HFFc6 (cell line): Measurements from ENCODE around the gene PHF24. TPM values are rescaled to one million over a fixed set of nuclear protein-coding genes. Genes with fewer than 3 reads are reported as not detected.

Experiments used
- DNase-seq: peaks from one replicate; pipeline ENCODE4 v3.0.0-alpha.2; 2018
- H3K27ac Mint-ChIP-seq: 2 replicates; pipeline ENCODE4 v1.8.0; 2020; ENCODE audit warnings: mild to moderate bottlenecking, mixed read lengths
- H3K27me3 Mint-ChIP-seq: 2 replicates; pipeline ENCODE4 v1.8.0; 2021; ENCODE audit warnings: mild to moderate bottlenecking, moderate library complexity, mixed read lengths; ENCODE audit not compliant: insufficient read depth
- H3K36me3 Mint-ChIP-seq: 2 replicates; pipeline ENCODE4 v1.8.0; 2021; ENCODE audit warnings: low read depth, mixed read lengths
- H3K4me1 Mint-ChIP-seq: 2 replicates; pipeline ENCODE4 v1.8.0; 2020; ENCODE audit warnings: low read depth, mixed read lengths
- H3K4me3 Mint-ChIP-seq: 2 replicates; pipeline ENCODE4 v1.8.0; 2020; ENCODE audit warnings: mild to moderate bottlenecking, moderate library complexity, mixed read lengths
- H3K9me3 Mint-ChIP-seq: 2 replicates; pipeline ENCODE4 v1.8.0; 2020; ENCODE audit warnings: mild to moderate bottlenecking, mixed read lengths
- total RNA-seq, 6 experiments: library from RNA; stranded (reverse); fragmentation: NEBNext Ultra II Directional; extraction: Animal tissue kit (Norgen Biotek cat#: 25700); gene quantifications; 2 replicates in 1 of 6; 3 replicates in 5 of 6; pipeline ENCODE4 v1.2.3, GENCODE V29; 2021
- TF ChIP-seq, protein P1 (sequence below): fragments of 200-600 bp; sonication (generic); IDR thresholded peaks from 2 replicates; pipeline ENCODE4 v1.5.0; 2021; ENCODE audit warnings: antibody characterized with exemption, mild to moderate bottlenecking

PHF24 gene
- total RNA-seq, 6 experiments from 2014 or later: not detected

GRCh38 chr9:35029241-35029640 lies 71.2 kb downstream of the PHF24 start:
- Mint-ChIP-seq H3K9me3 (peaks cover 28% of the 10 kb centered on the region), H3K27ac (no peak overlapping the region), H3K4me1 (peaks cover 43% of the 10 kb centered on the region), H3K27me3 (peaks cover 1% of the 10 kb centered on the region; the same call in 1 of the 2 replicates), H3K4me3 (no peak overlapping the region), H3K36me3 (peaks cover 60% of the 10 kb centered on the region)
- no peak for DNase-seq
- TF ChIP-seq, protein P1, sequence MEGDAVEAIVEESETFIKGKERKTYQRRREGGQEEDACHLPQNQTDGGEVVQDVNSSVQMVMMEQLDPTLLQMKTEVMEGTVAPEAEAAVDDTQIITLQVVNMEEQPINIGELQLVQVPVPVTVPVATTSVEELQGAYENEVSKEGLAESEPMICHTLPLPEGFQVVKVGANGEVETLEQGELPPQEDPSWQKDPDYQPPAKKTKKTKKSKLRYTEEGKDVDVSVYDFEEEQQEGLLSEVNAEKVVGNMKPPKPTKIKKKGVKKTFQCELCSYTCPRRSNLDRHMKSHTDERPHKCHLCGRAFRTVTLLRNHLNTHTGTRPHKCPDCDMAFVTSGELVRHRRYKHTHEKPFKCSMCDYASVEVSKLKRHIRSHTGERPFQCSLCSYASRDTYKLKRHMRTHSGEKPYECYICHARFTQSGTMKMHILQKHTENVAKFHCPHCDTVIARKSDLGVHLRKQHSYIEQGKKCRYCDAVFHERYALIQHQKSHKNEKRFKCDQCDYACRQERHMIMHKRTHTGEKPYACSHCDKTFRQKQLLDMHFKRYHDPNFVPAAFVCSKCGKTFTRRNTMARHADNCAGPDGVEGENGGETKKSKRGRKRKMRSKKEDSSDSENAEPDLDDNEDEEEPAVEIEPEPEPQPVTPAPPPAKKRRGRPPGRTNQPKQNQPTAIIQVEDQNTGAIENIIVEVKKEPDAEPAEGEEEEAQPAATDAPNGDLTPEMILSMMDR: no peak

DNA sequence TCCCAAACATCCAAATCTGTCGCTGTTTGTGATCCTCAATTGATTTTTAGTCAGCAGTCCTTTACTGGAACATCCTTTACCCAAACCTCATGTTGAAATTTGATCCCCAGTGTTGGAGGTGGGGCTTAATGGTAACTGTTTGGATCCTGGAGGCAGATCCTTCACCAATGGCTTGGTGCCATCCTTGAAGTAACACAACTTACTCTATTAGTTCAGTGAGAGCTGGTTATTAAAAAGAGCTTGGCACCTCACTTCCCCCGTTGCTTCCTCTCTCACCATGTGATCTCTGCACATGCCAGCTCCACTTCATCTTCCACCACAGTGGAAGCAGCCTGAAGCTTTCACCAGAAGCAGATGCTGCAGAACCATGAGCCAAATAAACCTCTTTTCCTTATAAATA lies 71.8 kb downstream of the PHF24 start:
- peaks cover 37% of the 10 kb centered on the region for H3K4me1 Mint-ChIP-seq
- no peak for DNase-seq
- peaks cover 1% of the 10 kb centered on the region; the same call in 1 of the 2 replicates for H3K27me3 Mint-ChIP-seq
- H3K4me3 Mint-ChIP-seq: no peak overlapping the region
- H3K27ac Mint-ChIP-seq: no peak overlapping the region
- TF ChIP-seq, protein P1: no peak
- peaks cover 55% of the 10 kb centered on the region for H3K36me3 Mint-ChIP-seq
- peaks cover 28% of the 10 kb centered on the region for H3K9me3 Mint-ChIP-seq

Other genes with a start within 250 kb of the PHF24 start
- not detected for gene CCL21, start 248.1 kb upstream of the PHF24 start, total RNA-seq
- 10 to 100 TPM; 12.2 to 19.9 (median 16.3) TPM for gene DNAJB5, start 31.5 kb downstream of the PHF24 start, total RNA-seq
- gene VCP, start 114.3 kb downstream of the PHF24 start, total RNA-seq: 100 to 1,000 TPM; 324 to 457 (median 374) TPM
- gene FANCG, start 121.7 kb downstream of the PHF24 start, total RNA-seq: 10 to 100 TPM; 17.8 to 30.0 (median 28.3) TPM
- gene PIGO, start 138.3 kb downstream of the PHF24 start, total RNA-seq: 10 to 100 TPM; 23.0 to 30.3 (median 28.3) TPM
- gene STOML2, start 144.8 kb downstream of the PHF24 start, total RNA-seq: 100 to 1,000 TPM; 118 to 139 (median 123) TPM
- gene ATOSB, start 157.6 kb downstream of the PHF24 start, total RNA-seq: 10 to 100 TPM; 45.9 to 56.5 (median 49.5) TPM
- gene UNC13B, start 203.7 kb downstream of the PHF24 start, total RNA-seq: 10 to 100 TPM; 18.2 to 21.4 (median 19.7) TPM